Neuronal stem cell (in vitro differentiated cells): Measurements from ENCODE around the gene ADPRHL1.

Experiments used
- DNase-seq: peaks from one replicate; pipeline ENCODE4 v3.0.0-alpha.2; 2013; ENCODE audit warnings: low spot score
- H2AFZ ChIP-seq: one replicate; pipeline ENCODE4 v1.6.1; 2013; ENCODE audit warnings: mild to moderate bottlenecking, low read length, inconsistent platforms
- H2AK5ac ChIP-seq: 2 replicates; pipeline ENCODE4 v1.6.1; 2013; ENCODE audit warnings: low read depth, mild to moderate bottlenecking, inconsistent platforms, low read length, moderate library complexity, mixed read lengths
- H2BK120ac ChIP-seq: 2 replicates; pipeline ENCODE4 v1.6.1; 2013; ENCODE audit warnings: low read depth, mild to moderate bottlenecking, inconsistent platforms, low read length, moderate library complexity, mixed read lengths
- H2BK12ac ChIP-seq: one replicate; pipeline ENCODE4 v1.6.1; 2013; ENCODE audit warnings: low read length, inconsistent platforms
- H2BK15ac ChIP-seq: 2 replicates; pipeline ENCODE4 v1.6.1; 2013; ENCODE audit warnings: mild to moderate bottlenecking, low read length, inconsistent platforms, mixed read lengths
- H2BK5ac ChIP-seq: one replicate; pipeline ENCODE4 v1.6.1; 2013; ENCODE audit warnings: inconsistent platforms, mild to moderate bottlenecking, low read length, moderate library complexity
- H3K14ac ChIP-seq: one replicate; pipeline ENCODE4 v1.6.1; 2013; ENCODE audit warnings: low read length, inconsistent platforms
- H3K18ac ChIP-seq: 2 replicates; pipeline ENCODE4 v1.6.1; 2013; ENCODE audit warnings: low read length, inconsistent platforms
- H3K23ac ChIP-seq: 2 replicates; pipeline ENCODE4 v1.6.1; 2013; ENCODE audit warnings: low read depth, mild to moderate bottlenecking, mixed read lengths, low read length, inconsistent platforms; ENCODE audit not compliant: poor library complexity
- H3K27ac ChIP-seq: replicated peaks from 3 replicates; pipeline ENCODE4 v1.5.1; 2013; ENCODE audit warnings: low read length, inconsistent platforms
- H3K27me3 ChIP-seq, 3 experiments: 2 replicates each; pipeline ENCODE4 v1.6.1; 2013; ENCODE audit warnings: low read length in 3 of 3, mild to moderate bottlenecking in 2 of 3, inconsistent platforms in 1 of 3, low read depth in 1 of 3, mixed read lengths in 1 of 3, moderate library complexity in 1 of 3; ENCODE audit not compliant: control insufficient read depth in 3 of 3, insufficient read depth in 3 of 3
- H3K36me3 ChIP-seq, 2 donors: replicated peaks in 1 of 2; 2 replicates each; pipeline ENCODE4 v1.6.1; 2013; ENCODE audit warnings: low read length in 2 of 2; ENCODE audit not compliant: control insufficient read depth in 2 of 2, insufficient read depth in 2 of 2
- H3K4ac ChIP-seq: 2 replicates; pipeline ENCODE4 v1.6.1; 2013; ENCODE audit warnings: inconsistent platforms, mild to moderate bottlenecking, low read length, moderate library complexity
- H3K4me1 ChIP-seq, 2 donors: 1 replicate in 1 of 2; 2 replicates in 1 of 2; pipeline ENCODE4 v1.6.1; 2013; ENCODE audit warnings: low read length in 2 of 2, low read depth in 1 of 2; ENCODE audit not compliant: control insufficient read depth in 2 of 2, insufficient read depth in 1 of 2
- H3K4me2 ChIP-seq: one replicate; pipeline ENCODE4 v1.6.1; 2013; ENCODE audit warnings: mild to moderate bottlenecking, low read length, inconsistent platforms; ENCODE audit not compliant: insufficient read depth, poor library complexity, severe bottlenecking
- H3K4me3 ChIP-seq, 2 donors: 2 replicates each; pipeline ENCODE4 v1.5.1; 2013; ENCODE audit warnings: low read length in 2 of 2, mild to moderate bottlenecking in 2 of 2, inconsistent platforms in 1 of 2, moderate library complexity in 1 of 2
- H3K79me1 ChIP-seq: one replicate; pipeline ENCODE4 v1.6.1; 2013; ENCODE audit warnings: low read depth, mild to moderate bottlenecking, inconsistent platforms, low read length, moderate library complexity
- H3K9ac ChIP-seq: one replicate; pipeline ENCODE4 v1.6.1; 2013; ENCODE audit warnings: mild to moderate bottlenecking, low read depth, low read length, inconsistent platforms; ENCODE audit not compliant: poor library complexity
- H3K9me3 ChIP-seq, 2 donors: replicated peaks in 1 of 2; 2 replicates each; pipeline versions ENCODE3 to v1.6.1; 2013; ENCODE audit warnings: low read length in 2 of 2, mild to moderate bottlenecking in 2 of 2, inconsistent platforms in 1 of 2, low read depth in 1 of 2, mixed read lengths in 1 of 2, moderate library complexity in 1 of 2; ENCODE audit not compliant: control insufficient read depth in 2 of 2, insufficient read depth in 1 of 2
- H4K8ac ChIP-seq: one replicate; pipeline ENCODE4 v1.6.1; 2013; ENCODE audit warnings: low read depth, mild to moderate bottlenecking, inconsistent platforms, low read length, moderate library complexity
- H4K91ac ChIP-seq: one replicate; pipeline ENCODE4 v1.6.1; 2013; ENCODE audit warnings: low read length, low read depth, mild to moderate bottlenecking, inconsistent platforms; ENCODE audit not compliant: poor library complexity
- WGBS, 2 donors: extraction: QIAGEN DNeasy Blood & Tissue Kit; methylation state at CpG; one replicate each; pipeline ENCODE4 v1.1.7; 2013; ENCODE audit warnings: missing lambda C conversion rate in 2 of 2, mixed read lengths in 1 of 2; ENCODE audit not compliant: insufficient read length in 2 of 2, insufficient replicate concordance in 1 of 2; ENCODE audit errors: extremely low coverage in 2 of 2; 5-methylcytosine and 5-hydroxymethylcytosine counted together

The ADPRHL1 gene

DNA sequence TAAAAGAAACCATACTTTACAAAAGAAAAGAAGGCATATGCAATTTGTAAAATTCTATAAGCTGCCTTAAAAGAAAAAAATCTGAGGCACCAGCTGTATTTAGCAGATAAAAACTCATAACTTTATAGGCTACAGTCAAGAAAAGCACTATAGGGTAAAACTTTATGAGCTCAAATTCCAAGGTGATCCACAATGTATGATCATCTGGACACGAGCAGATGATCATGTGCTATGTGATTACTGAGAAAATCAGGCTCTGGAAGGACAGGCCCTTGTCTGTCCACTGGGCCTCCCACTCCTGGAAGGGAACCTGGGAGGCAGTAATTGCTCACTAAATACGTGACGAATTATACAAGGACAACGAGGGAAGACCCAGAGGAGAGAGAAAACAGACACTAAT, 96.7 kb downstream of the ADPRHL1 start:
- Histone ChIP-seq H3K4ac (no peak overlapping the region), H3K18ac (no peak overlapping the region), H3K27me3 (no peaks in the 10 kb centered on the region), H2AFZ (no peak overlapping the region), H3K27ac (no peak overlapping the region), H3K4me1 (no peaks in the 10 kb centered on the region), H3K14ac (no peak overlapping the region), H2BK5ac (no peak overlapping the region), H2BK120ac (no peak overlapping the region), H2BK12ac (no peak overlapping the region), H3K36me3 (peaks cover 5 to 12% of the 10 kb centered on the region in 2 donors), H2BK15ac (no peak overlapping the region), H4K91ac (no peak overlapping the region), H2AK5ac (no peak overlapping the region), H3K79me1 (peaks cover under 1% of the 10 kb centered on the region), H3K23ac (no peak overlapping the region), H4K8ac (no peak overlapping the region), H3K9me3 (no peaks in the 10 kb centered on the region), H3K9ac (no peak overlapping the region), H3K4me2 (no peak overlapping the region), H3K4me3 (no peak overlapping the region)
- WGBS, 2 donors = no CpG with 5 or more reads among the region's 4 CpGs
- no peak for DNase-seq

DNA sequence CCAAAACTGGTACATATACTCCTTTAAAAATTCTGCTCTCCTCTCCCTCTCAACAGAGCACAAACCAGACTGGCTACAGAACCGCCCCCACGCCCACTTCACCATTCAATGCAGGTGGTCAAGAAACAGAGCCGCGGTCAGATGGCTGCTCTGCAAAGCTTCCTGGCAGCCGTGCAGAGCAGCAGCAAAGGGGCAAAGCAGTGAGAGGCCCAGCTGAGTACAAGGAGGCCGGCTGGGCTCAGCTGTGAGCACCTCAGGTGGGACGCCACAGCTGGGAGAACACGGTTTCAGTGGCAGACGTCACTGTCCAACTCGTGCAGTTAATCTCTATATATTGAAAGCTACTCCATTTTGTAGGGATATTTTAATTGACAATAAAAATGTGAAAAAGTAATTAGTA, 97.7 kb downstream of the ADPRHL1 start:
- Histone ChIP-seq H3K9me3 (no peaks in the 10 kb centered on the region), H2AK5ac (no peak overlapping the region), H2BK12ac (no peak overlapping the region), H3K9ac (no peak overlapping the region), H3K4me1 (no peaks in the 10 kb centered on the region), H2BK120ac (no peak overlapping the region), H3K79me1 (peaks cover 3% of the 10 kb centered on the region), H3K14ac (no peak overlapping the region), H3K18ac (no peak overlapping the region), H4K8ac (no peak overlapping the region), H2BK15ac (no peak overlapping the region), H2AFZ (no peak overlapping the region), H3K27me3 (no peaks in the 10 kb centered on the region), H3K4me3 (no peak overlapping the region), H3K4ac (no peak overlapping the region), H3K27ac (no peak overlapping the region), H3K36me3 (peaks cover 5 to 16% of the 10 kb centered on the region in 2 donors), H3K23ac (no peak overlapping the region), H4K91ac (no peak overlapping the region), H2BK5ac (no peak overlapping the region), H3K4me2 (no peak overlapping the region)
- WGBS, 2 donors = no CpG with 5 or more reads among the region's 10 CpGs
- no peak for DNase-seq

DNA sequence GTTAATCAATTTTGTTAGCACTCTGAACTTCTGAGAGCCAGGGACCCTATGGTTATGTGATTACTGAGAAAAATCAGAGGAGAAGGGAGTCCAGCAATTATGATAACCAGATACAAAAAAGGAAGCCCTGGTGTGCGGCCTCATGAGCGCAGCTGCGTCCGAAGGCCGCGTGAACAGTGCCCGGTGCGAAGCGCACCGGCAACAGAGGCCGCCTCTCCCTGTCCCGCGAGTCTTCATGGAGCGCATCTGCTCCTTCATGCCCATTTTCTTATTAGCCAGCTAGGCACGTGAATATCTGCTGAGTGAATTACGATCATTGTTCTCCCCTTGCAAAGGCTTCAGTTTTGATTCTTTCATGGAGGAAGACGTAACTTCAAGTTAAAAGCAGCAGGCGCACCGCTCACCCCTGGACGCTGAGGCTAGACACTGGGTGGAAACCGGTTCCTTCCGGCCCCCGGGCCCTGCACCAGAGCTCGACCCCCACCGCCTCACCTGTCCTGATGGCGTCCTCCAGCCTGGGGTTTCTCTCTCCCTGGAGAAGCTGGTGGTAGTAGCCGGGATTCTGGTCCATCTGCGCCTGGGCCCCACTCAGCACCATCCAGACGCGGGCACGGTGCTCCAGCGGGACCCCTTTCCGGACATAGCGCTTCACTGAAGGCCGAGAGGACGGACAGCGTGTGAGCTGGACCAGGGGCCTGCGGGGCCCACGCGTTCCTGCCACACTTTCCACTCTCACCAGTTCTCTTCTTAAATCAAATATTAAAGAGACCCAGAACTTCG, 98.3 kb downstream of the ADPRHL1 start:
- no peak overlapping the region for H3K9ac ChIP-seq
- H3K9me3 ChIP-seq = no peaks in the 10 kb centered on the region
- no peak overlapping the region for H2BK15ac ChIP-seq
- H4K91ac ChIP-seq = no peak overlapping the region
- H3K27ac ChIP-seq = no peak overlapping the region
- no peak overlapping the region for H4K8ac ChIP-seq
- no peak overlapping the region for H3K4me2 ChIP-seq
- H3K14ac ChIP-seq = no peak overlapping the region
- no peak overlapping the region for H2AK5ac ChIP-seq
- no peak overlapping the region for H3K4me3 ChIP-seq
- DNase-seq = no peak
- H3K79me1 ChIP-seq = peaks cover 6% of the 10 kb centered on the region
- no peak overlapping the region for H3K18ac ChIP-seq
- H3K4ac ChIP-seq = no peak overlapping the region
- H3K23ac ChIP-seq = no peak overlapping the region
- WGBS, 2 donors = no CpG with 5 or more reads among the region's 41 CpGs
- no peaks in the 10 kb centered on the region for H3K4me1 ChIP-seq
- no peak overlapping the region for H2BK5ac ChIP-seq
- H2AFZ ChIP-seq = no peak overlapping the region
- H3K27me3 ChIP-seq = no peaks in the 10 kb centered on the region
- no peak overlapping the region for H2BK120ac ChIP-seq
- peaks cover 10 to 17% of the 10 kb centered on the region in 2 donors for H3K36me3 ChIP-seq
- peak overlapping the region; percentile 10 for H2BK12ac ChIP-seq

DNA sequence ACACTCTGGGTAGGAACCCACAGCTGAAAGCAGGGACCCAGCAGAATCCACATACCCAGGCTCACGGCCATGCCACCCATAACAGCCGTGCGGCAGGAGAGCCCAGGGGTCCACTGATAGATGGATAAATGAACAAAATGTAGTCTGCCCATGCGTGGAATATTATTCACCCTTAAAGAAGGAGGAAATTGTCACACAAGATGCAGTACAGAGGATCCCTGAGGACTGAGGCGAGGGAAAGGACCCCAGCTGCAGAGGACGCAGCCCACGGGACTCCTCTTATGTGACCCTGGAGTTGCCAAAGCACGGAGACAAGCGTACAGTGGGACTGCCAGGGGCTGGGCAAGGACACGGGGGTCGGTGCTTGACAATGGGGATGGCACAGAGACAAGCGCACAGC, 100.0 kb downstream of the ADPRHL1 start:
- Histone ChIP-seq H3K9me3 (peaks cover 0 to 3% of the 10 kb centered on the region in 2 donors), H2AFZ (no peak overlapping the region), H3K27ac (no peak overlapping the region), H3K23ac (no peak overlapping the region), H2BK120ac (no peak overlapping the region), H3K14ac (no peak overlapping the region), H2BK15ac (no peak overlapping the region), H2AK5ac (no peak overlapping the region), H3K4me1 (no peaks in the 10 kb centered on the region), H3K79me1 (peaks cover 6% of the 10 kb centered on the region), H3K4me3 (no peak overlapping the region), H3K27me3 (no peaks in the 10 kb centered on the region), H3K9ac (no peak overlapping the region), H3K4me2 (no peak overlapping the region), H4K8ac (no peak overlapping the region), H3K18ac (no peak overlapping the region), H3K4ac (no peak overlapping the region), H4K91ac (no peak overlapping the region), H2BK12ac (no peak overlapping the region), H2BK5ac (no peak overlapping the region), H3K36me3 (peaks cover 18 to 32% of the 10 kb centered on the region in 2 donors)
- DNase-seq = no peak
- no CpG with 5 or more reads among the region's 12 CpGs for WGBS, 2 donors
